Measurements from ENCODE around the gene TTC39A. TPM values are rescaled to one million over a fixed set of nuclear protein-coding genes. Genes with fewer than 3 reads are reported as not detected.

The TTC39A gene
- total and polyA plus RNA-seq, 11 donors: 8.4 to 29.2 (median 23.2) TPM

DNA sequence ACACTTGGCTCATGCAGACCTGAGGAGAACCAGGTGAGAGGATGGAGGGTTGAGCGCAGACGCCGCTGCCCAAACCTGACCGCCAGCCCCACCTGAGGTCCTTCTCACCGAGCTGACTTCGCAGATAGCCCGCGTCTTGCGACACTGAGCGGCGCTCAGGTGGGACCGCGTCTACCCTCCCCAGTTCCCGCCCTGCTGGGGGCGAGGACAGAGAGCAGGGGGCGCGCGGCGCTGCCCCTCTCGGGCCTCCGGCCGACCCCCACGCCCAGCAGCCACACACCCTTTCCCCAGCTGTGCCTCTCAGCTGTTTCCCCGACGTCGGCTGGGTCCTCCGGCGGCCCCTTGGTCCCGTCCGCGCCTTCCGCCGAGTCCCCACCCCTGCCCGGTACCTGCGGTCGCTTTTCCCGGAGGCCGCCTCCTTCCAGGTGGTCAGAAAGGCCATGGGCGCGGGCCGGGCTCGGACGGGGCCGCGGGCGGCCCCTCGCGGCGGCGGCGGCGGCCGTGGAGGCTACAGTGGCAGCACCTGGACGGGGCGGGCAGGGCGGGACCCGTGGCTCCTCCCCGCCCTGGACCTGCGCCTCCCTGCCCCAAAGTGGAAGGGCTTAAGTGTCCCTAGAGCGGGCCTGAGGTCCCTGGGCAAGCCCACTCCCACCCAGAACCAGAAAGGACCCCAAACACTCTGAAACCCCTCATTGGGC lies 14.4 kb upstream of the TTC39A start:
- H3K27me3 ChIP-seq: peaks cover 7 to 34% (median 26%) of the 10 kb centered on the region in 9 donors
- H3K27ac ChIP-seq: no peak overlapping the region
- H3K36me3 ChIP-seq: no peaks in the 10 kb centered on the region
- no peaks in the 10 kb centered on the region for H3K9me3 ChIP-seq
- 4 to 5% (median 5%) methylated on average over 42 to 60 of the region's 60 CpGs for WGBS, 4 donors
- TF ChIP-seq CTCF (IDR thresholded peaks at IDR 0.05) (peak in 4 of 12 donors; percentile 7 to 25 (median 18)), POLR2A (IDR thresholded peaks at IDR 0.05) (no peak)
- intact Hi-C loops (cut with DNase I): loop anchor here in 1 of 10 donors (10.0 kb wide), 1 partner anchor 190 kb away; no protein-coding TSS in a partner anchor
- H3K4me1 ChIP-seq: peaks cover 0 to 11% (median 3%) of the 10 kb centered on the region in 12 donors
- DNase-seq (no peak), ATAC-seq (peak in 3 of 4 donors; percentile 23 to 58 (median 50))
- peak overlapping the region in 5 of 12 donors; percentile 2 to 32 (median 17) for H3K4me3 ChIP-seq

DNA sequence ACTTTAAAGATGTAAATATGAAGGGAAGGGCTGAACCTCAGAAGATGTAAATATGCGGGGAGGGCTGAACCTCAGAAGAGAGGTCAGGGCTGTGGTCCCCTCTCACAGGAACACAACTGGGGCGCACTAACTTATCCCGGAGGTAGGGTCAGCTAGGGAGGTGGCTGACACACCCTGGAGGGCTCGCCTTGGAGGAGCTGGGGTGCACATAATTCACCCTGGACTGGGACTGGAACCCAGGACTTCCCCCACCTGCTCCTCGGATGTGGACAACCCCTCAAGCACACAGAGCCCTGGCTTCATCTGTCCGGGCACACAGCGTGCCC lies 13.9 kb upstream of the TTC39A start:
- Histone ChIP-seq H3K36me3 (no peaks in the 10 kb centered on the region), H3K9me3 (no peaks in the 10 kb centered on the region), H3K4me1 (peaks cover 0 to 11% (median 3%) of the 10 kb centered on the region in 12 donors), H3K4me3 (no peak overlapping the region), H3K27me3 (peaks cover 7 to 34% (median 26%) of the 10 kb centered on the region in 9 donors), H3K27ac (no peak overlapping the region)
- ATAC-seq: peak in 1 of 4 donors; percentile 9
- intact Hi-C loops (cut with DNase I): loop anchor here in 1 of 10 donors (10.0 kb wide), 1 partner anchor 191 kb away; no protein-coding TSS in a partner anchor
- no peak for DNase-seq
- 66 to 75% (median 71%) methylated on average over 3 to 7 of the region's 7 CpGs for WGBS, 4 donors
- no peak for TF ChIP-seq CTCF (IDR thresholded peaks at IDR 0.05)
- no peak for TF ChIP-seq POLR2A (IDR thresholded peaks at IDR 0.05)

- Histone ChIP-seq H3K27me3 (peaks cover 7 to 34% (median 26%) of the 10 kb centered on the region in 9 donors), H3K27ac (no peak overlapping the region), H3K9me3 (no peaks in the 10 kb centered on the region), H3K4me3 (no peak overlapping the region), H3K4me1 (peaks cover 0 to 11% (median 3%) of the 10 kb centered on the region in 12 donors), H3K36me3 (no peaks in the 10 kb centered on the region)
- ATAC-seq (no peak), DNase-seq (no peak)
- 86 to 94% (median 88%) methylated on average over 3 of the region's 3 CpGs for WGBS, 4 donors
- TF ChIP-seq CTCF (IDR thresholded peaks at IDR 0.05): no peak
- TF ChIP-seq POLR2A (IDR thresholded peaks at IDR 0.05): no peak
- intact Hi-C loops (cut with DNase I): loop anchor here in 1 of 10 donors (10.0 kb wide), 1 partner anchor 191 kb away; no protein-coding TSS in a partner anchor
Measured at GRCh38 chr1:51343624-51344023, 13.3 kb upstream of the TTC39A start.

GRCh38 chr1:51342591-51343206 lies 12.3 kb upstream of the TTC39A start:
- intact Hi-C loops (cut with DNase I): loop anchor here in 1 of 10 donors (10.0 kb wide), 1 partner anchor 192 kb away; no protein-coding TSS in a partner anchor
- Histone ChIP-seq H3K27ac (no peak overlapping the region), H3K27me3 (peaks cover 7 to 34% (median 26%) of the 10 kb centered on the region in 9 donors), H3K9me3 (no peaks in the 10 kb centered on the region), H3K4me3 (no peak overlapping the region), H3K36me3 (no peaks in the 10 kb centered on the region), H3K4me1 (peaks cover 0 to 11% (median 3%) of the 10 kb centered on the region in 12 donors)
- 89 to 93% (median 91%) methylated on average over 9 of the region's 9 CpGs for WGBS, 4 donors
- TF ChIP-seq POLR2A (IDR thresholded peaks at IDR 0.05) (no peak), CTCF (IDR thresholded peaks at IDR 0.05) (no peak)
- DNase-seq (no peak), ATAC-seq (no peak)
